Common myeloid progenitor, CD34-positive (primary cell): ENCODE data around the gene SLC23A1.

Source experiments
- CTCF ChIA-PET: fragments of 350-600 bp; sonication (Branson Sonifier 250); formaldehyde crosslinking; loops from one replicate; lab custom pipeline; 2021; ENCODE audit warnings: antibody characterized with exemption; lab: Charles Lee
- POLR2A ChIA-PET: fragments of 350-600 bp; sonication (Branson Sonifier 250); formaldehyde crosslinking; loops from one replicate; lab custom pipeline; 2021; ENCODE audit warnings: antibody characterized with exemption; lab: Charles Lee
- DNase-seq, 3 donors: peaks; one replicate each; pipeline versions ENCODE4 v3.0.0 to v3.0.0-alpha.2; 2013
- H3K27ac ChIP-seq, 2 experiments: 1 replicate in 1 of 2; 2 replicates in 1 of 2; pipeline ENCODE4 v1.7.0; 2013; ENCODE audit warnings: inconsistent platforms in 2 of 2, low read length in 2 of 2, mild to moderate bottlenecking in 2 of 2, low read depth in 1 of 2, moderate library complexity in 1 of 2; ENCODE audit not compliant: severe bottlenecking in 2 of 2, insufficient read depth in 1 of 2, poor library complexity in 1 of 2
- H3K27me3 ChIP-seq, 5 experiments: replicated peaks in 2 of 5; 1 replicate in 3 of 5; 2 replicates in 2 of 5; pipeline versions ENCODE4 v1.6.1 to v1.7.0; 2013; ENCODE audit warnings: low read length in 4 of 5, mild to moderate bottlenecking in 2 of 5, moderate library complexity in 2 of 5, inconsistent platforms in 1 of 5; ENCODE audit not compliant: insufficient read depth in 5 of 5, control insufficient read depth in 4 of 5
- H3K36me3 ChIP-seq, 4 experiments: 1 replicate in 2 of 4; 2 replicates in 2 of 4; pipeline versions ENCODE4 v1.6.1 to v1.7.0; 2013; ENCODE audit warnings: low read length in 3 of 4, control low read depth in 1 of 4, mild to moderate bottlenecking in 1 of 4; ENCODE audit not compliant: control insufficient read depth in 4 of 4, insufficient read depth in 4 of 4
- H3K4me1 ChIP-seq, 4 experiments: 1 replicate in 3 of 4; 2 replicates in 1 of 4; pipeline versions ENCODE4 v1.6.1 to v1.7.1; 2013; ENCODE audit warnings: low read length in 3 of 4, mild to moderate bottlenecking in 3 of 4, control low read depth in 1 of 4, inconsistent platforms in 1 of 4, moderate library complexity in 1 of 4; ENCODE audit not compliant: control insufficient read depth in 4 of 4, insufficient read depth in 4 of 4; ENCODE audit errors: control extremely low read depth in 1 of 4
- H3K4me3 ChIP-seq, 7 experiments: 1 replicate in 4 of 7; 2 replicates in 3 of 7; pipeline versions ENCODE4 v1.5.1 to v1.7.0; 2013; ENCODE audit warnings: mild to moderate bottlenecking in 7 of 7, low read length in 6 of 7, moderate library complexity in 6 of 7, inconsistent platforms in 2 of 7, low read depth in 2 of 7, control low read depth in 1 of 7; ENCODE audit not compliant: insufficient read depth in 4 of 7, control insufficient read depth in 1 of 7; ENCODE audit errors: extremely low read depth in 1 of 7
- H3K9me3 ChIP-seq, 5 experiments: 1 replicate in 4 of 5; 2 replicates in 1 of 5; pipeline versions ENCODE4 v1.6.1 to v1.7.1; 2013; ENCODE audit warnings: low read length in 4 of 5, mild to moderate bottlenecking in 2 of 5, inconsistent platforms in 1 of 5, low read depth in 1 of 5, moderate library complexity in 1 of 5; ENCODE audit not compliant: control insufficient read depth in 4 of 5, insufficient read depth in 2 of 5; ENCODE audit errors: control extremely low read depth in 1 of 5
- WGBS: methylation state at CpG from one replicate; pipeline ENCODE4 v1.1.5; 2013; ENCODE audit not compliant: insufficient coverage; 5-methylcytosine and 5-hydroxymethylcytosine counted together

The SLC23A1 gene

DNA sequence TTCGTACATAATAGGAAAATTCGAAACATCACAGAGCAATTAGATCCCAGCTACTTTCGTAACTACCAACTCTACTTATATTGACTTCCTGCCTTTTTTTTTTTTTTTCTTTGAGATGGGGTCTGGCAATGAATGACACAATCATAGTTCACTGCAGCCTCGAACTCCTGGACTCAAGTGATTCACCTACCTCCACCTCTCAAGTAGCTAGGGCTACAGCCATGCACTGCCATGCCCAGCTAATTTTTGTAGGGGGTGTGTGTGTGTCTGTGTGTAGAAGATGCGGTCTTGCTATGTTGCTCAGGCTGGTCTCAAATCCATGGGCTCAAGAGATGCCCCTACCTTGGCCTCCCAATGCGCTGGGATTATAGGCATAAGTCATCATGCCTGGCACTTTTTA, 47.3 kb downstream of the SLC23A1 start:
- H3K4me3 ChIP-seq = no peak overlapping the region
- CTCF ChIA-PET = interaction anchor here (0.7 to 1.3 kb wide), 5 partner anchors 9 to 42 kb away, joined by 3 to 5 read pairs (median 3); partner anchors contain the start of gene MATR3
- no CpG with 5 or more reads among the region's 6 CpGs for WGBS
- POLR2A ChIA-PET = interaction anchor here (0.6 kb wide), 1 partner anchor 34 kb away, joined by 3 read pairs; no protein-coding TSS in a partner anchor
- peak in 2 of 3 donors; percentile 33 to 38 for DNase-seq
- H3K27me3 ChIP-seq = no peaks in the 10 kb centered on the region
- H3K4me1 ChIP-seq = peaks cover 0 to 4% (median 2%) of the 10 kb centered on the region in 4 experiments
- H3K36me3 ChIP-seq = peaks cover 8 to 18% (median 13%) of the 10 kb centered on the region in 4 experiments
- H3K9me3 ChIP-seq = no peaks in the 10 kb centered on the region
- H3K27ac ChIP-seq = no peak overlapping the region
